Smooth muscle cell (in vitro differentiated cells): ENCODE measurements around the gene MAML3. TPM values are rescaled to one million over a fixed set of nuclear protein-coding genes. Genes with fewer than 3 reads are reported as not detected.

ENCODE experiments used
- DNase-seq: peaks from one replicate; lab custom pipeline; 2025; ENCODE audit not compliant: unreplicated experiment; lab: John Stamatoyannopoulos, UW
- H2AFZ ChIP-seq: fragments of 200-600 bp; sonication (generic); 2 replicates; pipeline ENCODE4 v1.6.0; 2016; ENCODE audit warnings: antibody characterized with exemption, low read depth, mild to moderate bottlenecking
- H3F3A ChIP-seq: fragments of 200-600 bp; sonication (generic); 2 replicates; pipeline ENCODE4 v1.6.0; 2017; ENCODE audit warnings: antibody characterized with exemption, low read depth
- H3K27ac ChIP-seq: fragments of 200-600 bp; sonication (generic); 2 replicates; pipeline ENCODE4 v1.5.1; 2016; ENCODE audit warnings: low read depth, mild to moderate bottlenecking
- H3K27me3 ChIP-seq: fragments of 200-600 bp; sonication (generic); 2 replicates; pipeline ENCODE4 v1.6.1; 2016; ENCODE audit warnings: low read depth, mild to moderate bottlenecking
- H3K36me3 ChIP-seq: fragments of 200-600 bp; sonication (generic); 2 replicates; pipeline ENCODE4 v1.5.1; 2016; ENCODE audit warnings: low read depth
- H3K4me1 ChIP-seq: fragments of 200-600 bp; sonication (generic); 2 replicates; pipeline ENCODE4 v1.5.1; 2016; ENCODE audit warnings: low read depth
- H3K4me2 ChIP-seq: fragments of 200-600 bp; sonication (generic); 2 replicates; pipeline ENCODE4 v1.6.0; 2016; ENCODE audit warnings: mild to moderate bottlenecking
- H3K4me3 ChIP-seq: fragments of 200-600 bp; sonication (generic); 2 replicates; pipeline ENCODE4 v1.5.1; 2016; ENCODE audit warnings: mild to moderate bottlenecking
- H3K79me2 ChIP-seq: fragments of 200-600 bp; sonication (generic); 2 replicates; pipeline ENCODE4 v1.6.0; 2016; ENCODE audit warnings: low read depth, mild to moderate bottlenecking
- H3K9ac ChIP-seq: fragments of 200-600 bp; sonication (generic); 2 replicates; pipeline ENCODE4 v1.6.0; 2016; ENCODE audit warnings: low read depth
- H3K9me3 ChIP-seq: fragments of 200-600 bp; sonication (generic); replicated peaks from 2 replicates; pipeline ENCODE4 v1.5.1; 2016; ENCODE audit warnings: low read depth
- H4K20me1 ChIP-seq: fragments of 200-600 bp; sonication (generic); 2 replicates; pipeline ENCODE4 v1.6.0; 2016; ENCODE audit warnings: low read depth
- WGBS: methylation state at CpG from one replicate; pipeline ENCODE4 v1.1.7; 2016; ENCODE audit warnings: low lambda C conversion rate; 5-methylcytosine and 5-hydroxymethylcytosine counted together
- polyA plus RNA-seq: library from polyadenylated mRNA; unstranded; fragments of >200 nt; fragmentation: Nextera tagmentation; extraction: Ambion mirVana; gene quantifications from 2 replicates; pipeline ENCODE4 v1.2.1, GENCODE V29; 2016
- total RNA-seq: library from RNA; depleted of rRNA; stranded (reverse); fragments of >200 nt; gene quantifications from 2 replicates; pipeline ENCODE4 v1.2.3, GENCODE V29; 2014
- TF ChIP-seq, protein P1 (sequence below): fragments of 200-600 bp; sonication (generic); IDR thresholded peaks from 2 replicates; pipeline ENCODE4 v1.5.1; 2017; ENCODE audit warnings: borderline replicate concordance, mild to moderate bottlenecking, antibody characterized with exemption; ENCODE audit not compliant: insufficient read depth, poor library complexity, severe bottlenecking

The MAML3 gene
- total and polyA plus RNA-seq, 2 experiments from 2014 or later, result 4.9 to 12.6 TPM

DNA sequence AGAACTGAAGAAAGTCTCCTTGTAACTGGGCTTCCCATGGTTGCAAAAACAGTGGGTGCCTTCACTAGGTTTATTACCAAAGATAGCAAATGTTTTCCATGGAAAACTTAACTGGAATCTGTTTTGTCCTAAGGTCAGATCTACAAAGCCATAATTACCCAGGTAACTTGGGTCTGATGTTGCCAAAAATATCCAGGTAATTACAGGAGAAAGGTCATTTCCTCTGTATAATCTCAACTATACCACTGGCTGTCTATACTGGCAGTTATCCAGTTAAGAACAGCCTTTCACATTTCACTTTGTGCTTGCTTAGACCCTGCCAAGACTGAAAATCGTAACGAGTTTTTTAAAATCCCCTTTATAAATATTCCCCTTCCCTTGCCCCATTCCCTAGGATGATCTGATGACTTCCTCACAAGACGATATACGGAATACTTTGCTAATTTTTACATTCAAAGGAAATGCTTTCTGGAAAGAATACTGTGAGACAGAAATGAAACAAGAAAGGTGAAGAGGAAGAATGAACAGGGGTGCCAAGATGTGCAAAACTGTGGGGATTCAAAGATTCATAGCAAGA lies 105.5 kb downstream of the MAML3 start:
- TF ChIP-seq, protein P1, sequence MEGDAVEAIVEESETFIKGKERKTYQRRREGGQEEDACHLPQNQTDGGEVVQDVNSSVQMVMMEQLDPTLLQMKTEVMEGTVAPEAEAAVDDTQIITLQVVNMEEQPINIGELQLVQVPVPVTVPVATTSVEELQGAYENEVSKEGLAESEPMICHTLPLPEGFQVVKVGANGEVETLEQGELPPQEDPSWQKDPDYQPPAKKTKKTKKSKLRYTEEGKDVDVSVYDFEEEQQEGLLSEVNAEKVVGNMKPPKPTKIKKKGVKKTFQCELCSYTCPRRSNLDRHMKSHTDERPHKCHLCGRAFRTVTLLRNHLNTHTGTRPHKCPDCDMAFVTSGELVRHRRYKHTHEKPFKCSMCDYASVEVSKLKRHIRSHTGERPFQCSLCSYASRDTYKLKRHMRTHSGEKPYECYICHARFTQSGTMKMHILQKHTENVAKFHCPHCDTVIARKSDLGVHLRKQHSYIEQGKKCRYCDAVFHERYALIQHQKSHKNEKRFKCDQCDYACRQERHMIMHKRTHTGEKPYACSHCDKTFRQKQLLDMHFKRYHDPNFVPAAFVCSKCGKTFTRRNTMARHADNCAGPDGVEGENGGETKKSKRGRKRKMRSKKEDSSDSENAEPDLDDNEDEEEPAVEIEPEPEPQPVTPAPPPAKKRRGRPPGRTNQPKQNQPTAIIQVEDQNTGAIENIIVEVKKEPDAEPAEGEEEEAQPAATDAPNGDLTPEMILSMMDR, result no peak
- Histone ChIP-seq H3F3A (peaks cover 36% of the 10 kb centered on the region), H3K9me3 (no peaks in the 10 kb centered on the region), H3K4me3 (peak overlapping the region; percentile 47), H3K27me3 (no peaks in the 10 kb centered on the region), H3K79me2 (peaks cover 72% of the 10 kb centered on the region), H3K27ac (peak overlapping the region; percentile 78), H3K4me2 (peak overlapping the region; percentile 87), H4K20me1 (no peaks in the 10 kb centered on the region), H2AFZ (peak overlapping the region; percentile 40), H3K36me3 (no peaks in the 10 kb centered on the region), H3K4me1 (peaks cover 62% of the 10 kb centered on the region), H3K9ac (peak overlapping the region; percentile 49)
- 58% methylated on average over 4 of the region's 4 CpGs for WGBS
- DNase-seq, result no peak

GRCh38 chr4:140047786-140048185 lies 106.2 kb downstream of the MAML3 start:
- TF ChIP-seq, protein P1, result no peak
- Histone ChIP-seq H2AFZ (no peak overlapping the region), H3K79me2 (peaks cover 65% of the 10 kb centered on the region), H3F3A (peaks cover 36% of the 10 kb centered on the region), H4K20me1 (no peaks in the 10 kb centered on the region), H3K9me3 (no peaks in the 10 kb centered on the region), H3K9ac (peak overlapping the region; percentile 29), H3K36me3 (no peaks in the 10 kb centered on the region), H3K4me3 (no peak overlapping the region), H3K27me3 (no peaks in the 10 kb centered on the region), H3K4me2 (peak overlapping the region; percentile 87), H3K27ac (peak overlapping the region; percentile 78), H3K4me1 (peaks cover 62% of the 10 kb centered on the region)
- no peak for DNase-seq
- WGBS, result 49% methylated on average over 5 of the region's 5 CpGs

DNA sequence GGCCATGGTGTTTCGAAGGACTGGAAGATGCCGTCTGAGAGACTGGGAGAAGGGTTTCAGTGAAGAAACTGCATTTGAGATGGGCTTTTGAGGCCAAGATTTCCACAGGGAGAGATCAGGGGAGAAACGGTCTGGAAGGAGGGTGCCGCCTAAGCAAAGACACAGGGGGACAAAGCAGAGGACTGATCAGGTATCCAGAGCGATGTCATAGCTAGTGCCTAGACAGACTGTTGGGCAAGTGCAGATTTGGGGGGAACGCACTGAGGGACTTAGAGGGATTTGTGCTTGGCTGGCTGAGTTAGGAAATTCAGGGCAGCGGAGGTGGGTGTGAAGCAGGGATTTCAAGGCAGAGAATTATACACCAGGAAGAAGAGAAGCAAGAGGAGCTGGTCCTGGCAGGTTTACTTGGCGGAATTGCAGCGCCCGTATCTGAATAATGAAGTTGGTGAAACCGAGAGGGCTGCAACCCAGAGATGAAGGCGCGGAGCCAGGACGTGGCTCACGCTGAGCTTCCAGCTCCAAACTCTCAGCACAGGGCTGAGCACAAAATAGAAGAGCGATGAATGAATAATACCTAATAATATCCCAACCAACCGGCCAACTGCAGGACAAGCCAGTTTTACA lies 106.9 kb downstream of the MAML3 start:
- peaks cover 36% of the 10 kb centered on the region for H3F3A ChIP-seq
- peaks cover 62% of the 10 kb centered on the region for H3K4me1 ChIP-seq
- no peaks in the 10 kb centered on the region for H3K27me3 ChIP-seq
- H3K79me2 ChIP-seq, result peaks cover 64% of the 10 kb centered on the region
- H3K4me3 ChIP-seq, result peak overlapping the region; percentile 18
- peak overlapping the region; percentile 29 for H3K9ac ChIP-seq
- peak overlapping the region; percentile 47 for H2AFZ ChIP-seq
- peak overlapping the region; percentile 87 for H3K4me2 ChIP-seq
- TF ChIP-seq, protein P1, result no peak
- no peaks in the 10 kb centered on the region for H3K36me3 ChIP-seq
- peak overlapping the region; percentile 78 for H3K27ac ChIP-seq
- no peaks in the 10 kb centered on the region for H3K9me3 ChIP-seq
- no peak for DNase-seq
- H4K20me1 ChIP-seq, result no peaks in the 10 kb centered on the region
- WGBS, result 36% methylated on average over 17 of the region's 17 CpGs
